ENCODE data around the gene GYS1. TPM values are rescaled to one million over a fixed set of nuclear protein-coding genes. Genes with fewer than 3 reads are reported as not detected.

The GYS1 gene
- total and polyA plus RNA-seq, 2 of the 8 experiments (the other 6 are each of a cell fraction or from before 2014, with no cell fraction given), result 30.0 to 38.7 TPM

DNA sequence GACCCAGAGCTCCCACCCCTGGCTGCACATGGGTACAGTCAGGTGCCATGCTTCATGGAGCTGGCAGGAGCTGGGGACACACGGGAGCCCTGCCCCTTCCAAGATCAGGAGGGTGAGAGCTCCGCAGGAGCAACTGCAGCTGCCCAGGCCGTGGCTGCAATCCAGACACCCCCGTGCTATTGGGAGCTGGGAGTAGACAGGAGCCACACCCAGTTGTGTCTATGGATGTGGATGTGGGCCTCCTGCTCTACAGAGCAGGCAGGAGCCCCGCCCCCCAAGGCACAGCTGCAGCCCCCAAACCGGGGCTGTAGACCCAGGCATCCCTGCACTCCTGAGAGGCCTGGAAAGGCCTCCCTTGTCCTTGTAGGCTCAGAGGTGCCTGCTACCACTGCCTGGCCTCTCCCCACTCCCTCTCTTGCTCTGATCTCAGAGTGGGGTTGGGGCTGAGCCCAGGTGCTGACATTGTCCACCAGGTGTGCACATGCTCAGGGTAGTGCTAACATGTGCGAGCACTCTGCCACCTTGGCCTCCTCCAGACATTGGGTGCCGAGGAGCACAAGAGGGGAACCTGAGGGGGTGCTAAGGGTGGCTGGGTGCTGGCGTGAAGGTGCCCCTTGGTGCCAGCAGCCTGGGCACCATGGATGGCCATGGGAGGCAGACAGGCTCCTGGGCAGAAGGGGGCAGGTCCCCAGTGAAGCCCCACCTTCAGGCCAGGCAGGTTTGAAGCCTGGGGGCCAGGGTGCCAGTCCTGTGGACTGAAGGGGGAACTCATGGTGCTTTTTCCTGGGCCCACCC is 46.4 kb downstream of the GYS1 start (continued):
- TF ChIP-seq, protein P1, sequence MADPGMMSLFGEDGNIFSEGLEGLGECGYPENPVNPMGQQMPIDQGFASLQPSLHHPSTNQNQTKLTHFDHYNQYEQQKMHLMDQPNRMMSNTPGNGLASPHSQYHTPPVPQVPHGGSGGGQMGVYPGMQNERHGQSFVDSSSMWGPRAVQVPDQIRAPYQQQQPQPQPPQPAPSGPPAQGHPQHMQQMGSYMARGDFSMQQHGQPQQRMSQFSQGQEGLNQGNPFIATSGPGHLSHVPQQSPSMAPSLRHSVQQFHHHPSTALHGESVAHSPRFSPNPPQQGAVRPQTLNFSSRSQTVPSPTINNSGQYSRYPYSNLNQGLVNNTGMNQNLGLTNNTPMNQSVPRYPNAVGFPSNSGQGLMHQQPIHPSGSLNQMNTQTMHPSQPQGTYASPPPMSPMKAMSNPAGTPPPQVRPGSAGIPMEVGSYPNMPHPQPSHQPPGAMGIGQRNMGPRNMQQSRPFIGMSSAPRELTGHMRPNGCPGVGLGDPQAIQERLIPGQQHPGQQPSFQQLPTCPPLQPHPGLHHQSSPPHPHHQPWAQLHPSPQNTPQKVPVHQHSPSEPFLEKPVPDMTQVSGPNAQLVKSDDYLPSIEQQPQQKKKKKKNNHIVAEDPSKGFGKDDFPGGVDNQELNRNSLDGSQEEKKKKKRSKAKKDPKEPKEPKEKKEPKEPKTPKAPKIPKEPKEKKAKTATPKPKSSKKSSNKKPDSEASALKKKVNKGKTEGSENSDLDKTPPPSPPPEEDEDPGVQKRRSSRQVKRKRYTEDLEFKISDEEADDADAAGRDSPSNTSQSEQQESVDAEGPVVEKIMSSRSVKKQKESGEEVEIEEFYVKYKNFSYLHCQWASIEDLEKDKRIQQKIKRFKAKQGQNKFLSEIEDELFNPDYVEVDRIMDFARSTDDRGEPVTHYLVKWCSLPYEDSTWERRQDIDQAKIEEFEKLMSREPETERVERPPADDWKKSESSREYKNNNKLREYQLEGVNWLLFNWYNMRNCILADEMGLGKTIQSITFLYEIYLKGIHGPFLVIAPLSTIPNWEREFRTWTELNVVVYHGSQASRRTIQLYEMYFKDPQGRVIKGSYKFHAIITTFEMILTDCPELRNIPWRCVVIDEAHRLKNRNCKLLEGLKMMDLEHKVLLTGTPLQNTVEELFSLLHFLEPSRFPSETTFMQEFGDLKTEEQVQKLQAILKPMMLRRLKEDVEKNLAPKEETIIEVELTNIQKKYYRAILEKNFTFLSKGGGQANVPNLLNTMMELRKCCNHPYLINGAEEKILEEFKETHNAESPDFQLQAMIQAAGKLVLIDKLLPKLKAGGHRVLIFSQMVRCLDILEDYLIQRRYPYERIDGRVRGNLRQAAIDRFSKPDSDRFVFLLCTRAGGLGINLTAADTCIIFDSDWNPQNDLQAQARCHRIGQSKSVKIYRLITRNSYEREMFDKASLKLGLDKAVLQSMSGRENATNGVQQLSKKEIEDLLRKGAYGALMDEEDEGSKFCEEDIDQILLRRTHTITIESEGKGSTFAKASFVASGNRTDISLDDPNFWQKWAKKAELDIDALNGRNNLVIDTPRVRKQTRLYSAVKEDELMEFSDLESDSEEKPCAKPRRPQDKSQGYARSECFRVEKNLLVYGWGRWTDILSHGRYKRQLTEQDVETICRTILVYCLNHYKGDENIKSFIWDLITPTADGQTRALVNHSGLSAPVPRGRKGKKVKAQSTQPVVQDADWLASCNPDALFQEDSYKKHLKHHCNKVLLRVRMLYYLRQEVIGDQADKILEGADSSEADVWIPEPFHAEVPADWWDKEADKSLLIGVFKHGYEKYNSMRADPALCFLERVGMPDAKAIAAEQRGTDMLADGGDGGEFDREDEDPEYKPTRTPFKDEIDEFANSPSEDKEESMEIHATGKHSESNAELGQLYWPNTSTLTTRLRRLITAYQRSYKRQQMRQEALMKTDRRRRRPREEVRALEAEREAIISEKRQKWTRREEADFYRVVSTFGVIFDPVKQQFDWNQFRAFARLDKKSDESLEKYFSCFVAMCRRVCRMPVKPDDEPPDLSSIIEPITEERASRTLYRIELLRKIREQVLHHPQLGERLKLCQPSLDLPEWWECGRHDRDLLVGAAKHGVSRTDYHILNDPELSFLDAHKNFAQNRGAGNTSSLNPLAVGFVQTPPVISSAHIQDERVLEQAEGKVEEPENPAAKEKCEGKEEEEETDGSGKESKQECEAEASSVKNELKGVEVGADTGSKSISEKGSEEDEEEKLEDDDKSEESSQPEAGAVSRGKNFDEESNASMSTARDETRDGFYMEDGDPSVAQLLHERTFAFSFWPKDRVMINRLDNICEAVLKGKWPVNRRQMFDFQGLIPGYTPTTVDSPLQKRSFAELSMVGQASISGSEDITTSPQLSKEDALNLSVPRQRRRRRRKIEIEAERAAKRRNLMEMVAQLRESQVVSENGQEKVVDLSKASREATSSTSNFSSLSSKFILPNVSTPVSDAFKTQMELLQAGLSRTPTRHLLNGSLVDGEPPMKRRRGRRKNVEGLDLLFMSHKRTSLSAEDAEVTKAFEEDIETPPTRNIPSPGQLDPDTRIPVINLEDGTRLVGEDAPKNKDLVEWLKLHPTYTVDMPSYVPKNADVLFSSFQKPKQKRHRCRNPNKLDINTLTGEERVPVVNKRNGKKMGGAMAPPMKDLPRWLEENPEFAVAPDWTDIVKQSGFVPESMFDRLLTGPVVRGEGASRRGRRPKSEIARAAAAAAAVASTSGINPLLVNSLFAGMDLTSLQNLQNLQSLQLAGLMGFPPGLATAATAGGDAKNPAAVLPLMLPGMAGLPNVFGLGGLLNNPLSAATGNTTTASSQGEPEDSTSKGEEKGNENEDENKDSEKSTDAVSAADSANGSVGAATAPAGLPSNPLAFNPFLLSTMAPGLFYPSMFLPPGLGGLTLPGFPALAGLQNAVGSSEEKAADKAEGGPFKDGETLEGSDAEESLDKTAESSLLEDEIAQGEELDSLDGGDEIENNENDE (IDR thresholded peaks at IDR 0.05; ENCODE audit: insufficient replicate concordance, low read length), result no peak
- TF ChIP-seq, protein P2, sequence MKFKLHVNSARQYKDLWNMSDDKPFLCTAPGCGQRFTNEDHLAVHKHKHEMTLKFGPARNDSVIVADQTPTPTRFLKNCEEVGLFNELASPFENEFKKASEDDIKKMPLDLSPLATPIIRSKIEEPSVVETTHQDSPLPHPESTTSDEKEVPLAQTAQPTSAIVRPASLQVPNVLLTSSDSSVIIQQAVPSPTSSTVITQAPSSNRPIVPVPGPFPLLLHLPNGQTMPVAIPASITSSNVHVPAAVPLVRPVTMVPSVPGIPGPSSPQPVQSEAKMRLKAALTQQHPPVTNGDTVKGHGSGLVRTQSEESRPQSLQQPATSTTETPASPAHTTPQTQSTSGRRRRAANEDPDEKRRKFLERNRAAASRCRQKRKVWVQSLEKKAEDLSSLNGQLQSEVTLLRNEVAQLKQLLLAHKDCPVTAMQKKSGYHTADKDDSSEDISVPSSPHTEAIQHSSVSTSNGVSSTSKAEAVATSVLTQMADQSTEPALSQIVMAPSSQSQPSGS (IDR thresholded peaks at IDR 0.05; ENCODE audit: low read length), result no peak
- no peak for TF ChIP-seq BACH1 (IDR thresholded peaks at IDR 0.05; ENCODE audit: low read length)
- no peak for TF ChIP-seq SRF (IDR thresholded peaks at IDR 0.05; ENCODE audit: low read depth, low read length)
- no peak for TF ChIP-seq ZNF274 (IDR thresholded peaks at IDR 0.05; ENCODE audit: borderline replicate concordance, extremely low read depth, low read length)
- no peak for TF ChIP-seq BCL11A (IDR thresholded peaks at IDR 0.05; ENCODE audit: low read depth in 2 of 2, low read length in 2 of 2)
- TF ChIP-seq SIX5 (IDR thresholded peaks at IDR 0.05; ENCODE audit: low read depth, low read length), result no peak
- no peak for TF ChIP-seq YY1 (IDR thresholded peaks at IDR 0.05; ENCODE audit: low read depth, low read length)

All from H1 (cell line).